ENCODE measurements around the gene OR13F1.

GRCh38 chr9:104468261-104468660 is 35.8 kb upstream of the OR13F1 start:
- TF ChIP-seq, protein P1, sequence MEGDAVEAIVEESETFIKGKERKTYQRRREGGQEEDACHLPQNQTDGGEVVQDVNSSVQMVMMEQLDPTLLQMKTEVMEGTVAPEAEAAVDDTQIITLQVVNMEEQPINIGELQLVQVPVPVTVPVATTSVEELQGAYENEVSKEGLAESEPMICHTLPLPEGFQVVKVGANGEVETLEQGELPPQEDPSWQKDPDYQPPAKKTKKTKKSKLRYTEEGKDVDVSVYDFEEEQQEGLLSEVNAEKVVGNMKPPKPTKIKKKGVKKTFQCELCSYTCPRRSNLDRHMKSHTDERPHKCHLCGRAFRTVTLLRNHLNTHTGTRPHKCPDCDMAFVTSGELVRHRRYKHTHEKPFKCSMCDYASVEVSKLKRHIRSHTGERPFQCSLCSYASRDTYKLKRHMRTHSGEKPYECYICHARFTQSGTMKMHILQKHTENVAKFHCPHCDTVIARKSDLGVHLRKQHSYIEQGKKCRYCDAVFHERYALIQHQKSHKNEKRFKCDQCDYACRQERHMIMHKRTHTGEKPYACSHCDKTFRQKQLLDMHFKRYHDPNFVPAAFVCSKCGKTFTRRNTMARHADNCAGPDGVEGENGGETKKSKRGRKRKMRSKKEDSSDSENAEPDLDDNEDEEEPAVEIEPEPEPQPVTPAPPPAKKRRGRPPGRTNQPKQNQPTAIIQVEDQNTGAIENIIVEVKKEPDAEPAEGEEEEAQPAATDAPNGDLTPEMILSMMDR (IDR thresholded peaks at IDR 0.05; ENCODE audit: low read depth, low read length, missing input control): no peak
- TF ChIP-seq SP1 (IDR thresholded peaks at IDR 0.05): no peak
- no peak for TF ChIP-seq TAF1 (conservative IDR thresholded peaks at IDR 0.05)
- no peak for TF ChIP-seq RXRA (IDR thresholded peaks at IDR 0.05)
- TF ChIP-seq RAD21 (IDR thresholded peaks at IDR 0.05): no peak
- TF ChIP-seq MAX (IDR thresholded peaks at IDR 0.05): no peak
- TF ChIP-seq YY1 (IDR thresholded peaks at IDR 0.05): no peak
- TF ChIP-seq REST (IDR thresholded peaks at IDR 0.05): no peak
- no peak for TF ChIP-seq HNF4A (conservative IDR thresholded peaks at IDR 0.05)
- TF ChIP-seq FOXA1 (IDR thresholded peaks at IDR 0.05): no peak
- TF ChIP-seq JUND (IDR thresholded peaks at IDR 0.05): no peak
- TF ChIP-seq, protein P2, sequence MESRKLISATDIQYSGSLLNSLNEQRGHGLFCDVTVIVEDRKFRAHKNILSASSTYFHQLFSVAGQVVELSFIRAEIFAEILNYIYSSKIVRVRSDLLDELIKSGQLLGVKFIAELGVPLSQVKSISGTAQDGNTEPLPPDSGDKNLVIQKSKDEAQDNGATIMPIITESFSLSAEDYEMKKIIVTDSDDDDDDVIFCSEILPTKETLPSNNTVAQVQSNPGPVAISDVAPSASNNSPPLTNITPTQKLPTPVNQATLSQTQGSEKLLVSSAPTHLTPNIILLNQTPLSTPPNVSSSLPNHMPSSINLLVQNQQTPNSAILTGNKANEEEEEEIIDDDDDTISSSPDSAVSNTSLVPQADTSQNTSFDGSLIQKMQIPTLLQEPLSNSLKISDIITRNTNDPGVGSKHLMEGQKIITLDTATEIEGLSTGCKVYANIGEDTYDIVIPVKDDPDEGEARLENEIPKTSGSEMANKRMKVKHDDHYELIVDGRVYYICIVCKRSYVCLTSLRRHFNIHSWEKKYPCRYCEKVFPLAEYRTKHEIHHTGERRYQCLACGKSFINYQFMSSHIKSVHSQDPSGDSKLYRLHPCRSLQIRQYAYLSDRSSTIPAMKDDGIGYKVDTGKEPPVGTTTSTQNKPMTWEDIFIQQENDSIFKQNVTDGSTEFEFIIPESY (IDR thresholded peaks at IDR 0.05): no peak
- TF ChIP-seq ATF3 (IDR thresholded peaks at IDR 0.05): no peak

All from liver (tissue), 3 donors.